Germinal center (tissue), 1 donor: Measurements from ENCODE around the gene CYP11A1.
"Not testable (repeated sequence)": the region's sequence is repeated elsewhere in the genome, so short reads cannot be mapped to it uniquely, and the experiment has no call there.

Source experiments
- DNase-seq: peaks from one replicate; pipeline ENCODE4 v3.0.0; 2012; ENCODE audit warnings: mixed read lengths, low spot score

CYP11A1 gene

DNA sequence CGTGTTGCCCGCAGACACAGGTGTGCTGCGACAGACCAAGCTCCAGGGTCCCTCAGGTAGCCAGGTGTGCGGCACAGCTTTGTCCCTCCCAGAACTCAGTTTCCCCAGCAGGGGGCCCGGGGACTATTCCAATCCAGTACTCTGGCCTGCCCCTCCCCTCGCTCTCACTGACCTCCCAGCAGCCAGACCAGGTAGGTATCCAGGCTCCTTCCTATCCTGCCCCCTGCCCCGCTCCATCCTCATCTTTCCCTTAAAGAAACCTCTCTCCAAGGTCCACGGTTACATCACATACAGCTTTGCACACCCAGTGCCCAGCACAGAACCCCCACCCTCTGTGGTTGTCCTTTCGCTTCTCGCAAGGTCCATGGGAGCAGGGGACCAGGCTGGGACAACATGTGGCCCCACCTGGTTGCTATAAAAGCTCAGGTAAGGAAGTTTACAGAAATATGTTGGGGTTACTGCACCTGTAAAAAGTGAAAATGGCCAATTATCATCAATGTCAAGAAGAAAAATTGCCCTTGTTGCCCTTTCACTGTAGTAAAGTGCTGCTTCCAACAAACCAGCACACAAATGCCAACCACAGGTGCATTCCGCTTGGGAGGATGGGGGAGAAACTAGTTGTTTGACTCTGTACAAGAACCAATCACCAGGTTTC lies 7.3 kb upstream of the CYP11A1 start:
- no peak for DNase-seq

DNA sequence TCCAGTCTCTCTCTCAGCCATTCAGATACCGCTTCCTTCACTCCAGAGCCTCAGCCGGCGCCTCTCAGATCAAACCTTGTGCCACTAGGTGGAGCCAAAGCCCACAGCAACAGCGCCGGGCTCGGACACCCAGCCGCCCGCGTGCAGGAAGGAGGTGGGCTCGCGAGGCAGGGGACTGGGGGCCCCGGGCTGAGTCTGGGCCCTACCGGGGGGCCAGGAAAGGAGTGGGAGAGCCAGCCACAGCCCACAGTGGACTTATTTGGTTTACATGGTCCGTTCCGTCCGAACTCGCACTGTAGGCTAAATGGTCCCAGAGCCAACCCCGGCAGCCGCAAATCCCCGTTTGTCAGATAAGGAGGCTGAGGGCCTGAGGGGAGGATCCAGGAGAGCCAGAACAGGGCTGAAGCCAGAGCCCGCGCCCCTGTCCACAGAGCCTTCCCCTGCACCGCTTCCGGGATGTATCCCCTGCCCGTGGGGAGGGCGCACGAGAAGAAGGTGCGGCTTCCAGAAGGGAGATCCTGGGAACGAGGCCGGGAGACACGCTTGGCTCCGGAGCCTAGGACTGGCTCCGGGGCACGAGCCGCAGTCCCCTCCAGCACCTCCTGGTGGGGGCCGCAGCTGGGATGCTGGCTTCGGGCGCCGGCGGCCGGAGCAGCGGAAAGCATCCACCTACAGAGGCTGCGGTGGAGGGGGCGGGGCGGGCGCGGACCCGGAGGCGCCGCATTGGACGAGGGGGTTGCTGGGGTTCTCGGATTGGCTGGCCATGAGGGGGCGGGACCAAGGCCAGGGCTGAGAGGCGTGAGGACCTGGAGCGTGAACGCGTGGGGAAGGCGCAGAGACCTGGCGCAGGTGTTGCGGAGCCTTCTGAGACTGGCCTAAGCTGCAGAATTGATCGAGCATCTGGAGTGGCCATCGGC lies 6.5 kb upstream of the CYP11A1 start:
- peak; percentile 99 for DNase-seq

- no peak for DNase-seq
These were observed 5.7 kb upstream of the CYP11A1 start for GRCh38 chr15:74373056-74373650.

GRCh38 chr15:74370471-74370870 lies 3.0 kb upstream of the CYP11A1 start:
- no peak for DNase-seq

- no peak for DNase-seq
These were observed 2.3 kb upstream of the CYP11A1 start for GRCh38 chr15:74369756-74370155.

- DNase-seq = no peak
These were observed 1.8 kb upstream of the CYP11A1 start for GRCh38 chr15:74369084-74369745.

DNA sequence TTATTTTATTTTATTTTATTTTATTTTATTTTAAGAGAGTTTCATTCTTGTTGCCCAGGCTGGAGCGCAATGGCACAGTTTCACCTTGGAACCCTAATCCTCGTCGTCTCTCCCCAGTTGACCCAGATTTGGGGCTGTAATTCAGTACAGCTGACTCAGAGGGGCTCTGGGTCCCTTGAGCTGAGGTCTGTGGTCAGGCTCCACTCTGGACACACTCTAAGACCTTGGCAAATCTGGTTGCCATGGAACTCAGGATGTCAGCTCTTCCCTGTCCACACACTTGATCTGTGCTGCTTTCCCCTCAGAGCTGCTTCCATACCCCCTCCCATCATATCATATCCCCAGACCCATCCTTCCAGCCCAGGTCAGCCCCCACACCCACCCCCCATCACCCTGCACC lies 675 bp upstream of the CYP11A1 start:
- DNase-seq = no peak

GRCh38 chr15:74365598-74366445 lies 1.6 kb downstream of the CYP11A1 start:
- no peak for DNase-seq

DNA sequence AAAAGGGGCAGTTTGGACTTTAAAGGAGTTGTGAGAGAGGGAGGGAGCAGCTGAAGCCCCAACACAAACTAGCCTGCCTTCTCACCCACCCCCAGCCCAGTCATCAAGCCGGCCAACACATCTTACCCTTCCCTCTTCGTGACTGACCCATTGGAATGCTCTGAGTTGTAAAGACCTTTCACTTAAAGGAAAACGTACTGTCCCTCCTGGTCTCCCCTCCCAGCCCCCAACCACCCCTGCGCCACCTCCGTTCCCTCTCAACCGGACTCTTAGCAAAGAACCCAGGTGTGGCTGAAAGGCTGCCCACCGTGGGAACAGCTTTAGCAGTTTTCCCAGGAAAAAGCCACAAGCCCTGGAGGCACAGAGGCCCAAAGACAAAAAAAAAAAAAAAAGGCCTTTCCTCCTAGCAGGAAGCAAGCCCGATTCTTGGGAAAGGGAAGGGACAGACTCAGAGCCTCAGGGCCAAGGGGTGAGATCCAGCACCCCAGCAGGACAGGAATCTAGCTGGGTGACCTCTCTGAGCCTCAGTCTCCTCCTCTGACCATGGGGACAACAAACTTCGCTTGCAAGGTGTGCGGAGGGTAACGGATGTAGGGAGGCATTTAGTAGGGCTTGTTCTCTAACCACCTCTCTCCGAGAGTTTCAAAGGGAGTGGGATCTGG lies 2.4 kb downstream of the CYP11A1 start:
- no peak for DNase-seq

- DNase-seq = no peak
These were observed 5.0 kb downstream of the CYP11A1 start for GRCh38 chr15:74362482-74362881.

DNA sequence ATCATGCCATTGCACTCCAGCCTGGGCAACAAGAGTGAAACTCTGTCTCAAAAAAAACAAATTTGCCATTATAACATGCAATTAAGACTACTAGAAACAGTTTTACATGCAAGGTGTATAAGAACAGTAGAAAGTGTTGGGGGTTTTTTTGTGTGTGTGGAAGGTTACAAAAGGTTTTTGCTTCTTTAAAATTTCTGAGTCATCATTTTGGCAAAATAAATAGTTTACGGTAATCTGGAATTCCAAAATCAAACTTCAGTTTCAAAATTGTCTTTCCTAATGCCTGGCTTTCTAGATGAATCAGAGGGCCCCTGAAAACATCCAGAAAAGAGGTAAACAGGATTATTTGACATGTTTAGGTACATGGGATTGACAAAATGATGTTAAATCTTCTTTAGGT lies 6.6 kb downstream of the CYP11A1 start:
- not testable (repeated sequence) for DNase-seq

DNA sequence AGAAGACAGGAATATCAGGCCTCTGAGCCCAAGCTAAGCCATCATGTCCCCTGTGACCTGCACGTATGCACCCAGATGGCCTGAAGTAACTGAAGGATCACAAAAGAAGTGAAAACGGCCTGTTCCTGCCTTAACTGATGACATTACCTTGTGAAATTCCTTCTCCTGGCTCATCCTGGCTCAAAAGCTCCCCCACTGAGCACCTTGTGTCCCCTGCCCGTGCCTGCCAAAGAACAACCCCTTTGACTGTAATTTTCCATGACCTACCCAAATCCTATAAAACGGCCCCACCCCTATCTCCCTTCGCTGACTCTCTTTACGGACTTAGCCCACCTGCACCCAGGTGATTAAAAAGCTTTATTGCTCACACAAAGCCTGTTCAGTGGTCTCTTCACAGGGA lies 8.1 kb downstream of the CYP11A1 start:
- not testable (repeated sequence) for DNase-seq

- DNase-seq = not testable (repeated sequence)
These were observed 9.9 kb downstream of the CYP11A1 start for GRCh38 chr15:74357514-74357913.

DNA sequence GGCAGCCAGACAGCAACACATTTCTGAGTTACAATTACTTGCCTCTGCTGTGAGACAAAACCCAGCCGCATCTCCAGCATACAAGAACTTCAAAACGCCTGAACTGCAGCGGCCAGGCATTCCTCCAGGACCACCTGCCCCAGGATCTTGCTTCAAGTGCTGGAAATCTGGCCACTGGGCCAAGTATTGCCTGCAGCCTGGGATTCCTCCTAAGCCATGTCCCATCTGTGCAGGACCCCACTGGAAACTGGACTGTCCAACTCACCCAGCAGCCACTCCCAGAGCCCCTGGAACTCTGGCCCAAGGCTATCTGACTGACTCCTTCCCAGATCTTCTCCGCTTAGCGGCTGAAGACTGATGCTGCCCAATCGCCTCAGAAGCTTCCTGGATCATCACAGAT lies 11.4 kb downstream of the CYP11A1 start:
- not testable (repeated sequence) for DNase-seq

GRCh38 chr15:74353992-74354391 lies 13.5 kb downstream of the CYP11A1 start:
- DNase-seq = not testable (repeated sequence)

- no peak for DNase-seq
These were observed 15.0 kb downstream of the CYP11A1 start for GRCh38 chr15:74352393-74352910.

DNA sequence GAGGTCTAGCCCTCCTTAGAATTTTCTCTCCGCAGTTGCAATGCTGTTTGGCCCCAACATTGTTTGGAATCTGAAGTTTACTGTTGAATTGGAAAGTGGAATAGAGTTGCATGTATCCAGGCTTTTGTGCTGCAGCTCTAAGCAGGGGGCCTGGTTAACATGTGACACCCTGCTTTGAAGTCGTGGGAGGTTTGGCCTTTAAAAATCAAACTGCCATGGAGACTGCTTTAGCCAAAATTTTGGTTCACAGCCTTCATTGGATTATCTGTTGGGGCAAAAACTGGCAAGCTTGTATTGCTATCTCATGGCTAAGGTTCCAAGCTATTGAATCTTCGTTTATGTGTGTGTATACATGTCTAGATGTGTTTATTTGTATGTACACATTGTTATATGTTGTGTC lies 15.8 kb downstream of the CYP11A1 start:
- DNase-seq = no peak

DNA sequence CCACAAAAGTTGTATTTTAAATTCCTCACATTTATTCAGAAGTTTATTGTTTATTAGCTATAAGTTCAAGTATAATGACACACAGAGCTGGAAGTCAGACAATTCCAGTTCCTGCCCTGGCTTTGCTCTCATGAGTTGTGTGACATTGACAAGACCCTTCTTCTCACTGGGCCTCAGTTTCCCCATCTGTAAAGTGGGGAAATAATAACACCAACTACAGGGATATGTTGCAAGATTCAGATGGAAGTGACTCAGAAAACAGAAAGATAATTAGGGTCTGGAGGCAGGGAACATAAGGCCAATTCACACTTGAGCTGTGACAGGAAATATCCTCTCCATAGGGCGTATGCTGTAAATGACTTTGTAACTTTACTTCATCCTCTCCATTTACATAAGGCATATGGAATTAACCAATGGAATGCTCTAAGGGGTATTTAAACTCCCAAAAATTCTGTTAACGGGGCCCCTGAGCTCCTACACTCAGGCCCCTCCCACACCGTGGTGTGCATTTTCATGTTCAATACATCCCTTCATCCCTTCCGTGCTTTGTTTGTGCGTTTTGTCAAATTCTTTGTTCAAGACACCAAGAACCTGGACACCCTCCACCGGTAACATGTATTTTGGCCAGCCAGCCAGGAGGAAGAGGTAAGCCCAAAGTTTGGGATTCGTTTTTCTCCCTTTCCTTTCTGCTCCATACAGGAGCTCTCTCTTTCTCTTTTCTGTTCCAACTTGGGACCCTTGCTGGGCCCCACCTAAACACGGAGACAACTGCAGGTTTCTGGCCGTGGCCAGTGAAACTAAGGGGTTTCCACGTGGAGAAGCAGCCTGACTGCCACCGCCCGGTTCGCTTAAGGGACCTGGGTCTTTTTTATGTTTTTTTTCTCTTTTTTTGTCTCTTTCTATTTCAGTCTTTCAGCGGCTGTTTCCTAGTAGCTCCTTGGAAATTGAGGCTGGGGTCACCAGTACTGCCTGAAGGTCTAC lies 16.9 kb downstream of the CYP11A1 start:
- no peak for DNase-seq

- DNase-seq = no peak
These were observed 18.1 kb downstream of the CYP11A1 start for GRCh38 chr15:74349241-74349778.
